ENCODE data around the gene SUN2.

SUN2 gene

DNA sequence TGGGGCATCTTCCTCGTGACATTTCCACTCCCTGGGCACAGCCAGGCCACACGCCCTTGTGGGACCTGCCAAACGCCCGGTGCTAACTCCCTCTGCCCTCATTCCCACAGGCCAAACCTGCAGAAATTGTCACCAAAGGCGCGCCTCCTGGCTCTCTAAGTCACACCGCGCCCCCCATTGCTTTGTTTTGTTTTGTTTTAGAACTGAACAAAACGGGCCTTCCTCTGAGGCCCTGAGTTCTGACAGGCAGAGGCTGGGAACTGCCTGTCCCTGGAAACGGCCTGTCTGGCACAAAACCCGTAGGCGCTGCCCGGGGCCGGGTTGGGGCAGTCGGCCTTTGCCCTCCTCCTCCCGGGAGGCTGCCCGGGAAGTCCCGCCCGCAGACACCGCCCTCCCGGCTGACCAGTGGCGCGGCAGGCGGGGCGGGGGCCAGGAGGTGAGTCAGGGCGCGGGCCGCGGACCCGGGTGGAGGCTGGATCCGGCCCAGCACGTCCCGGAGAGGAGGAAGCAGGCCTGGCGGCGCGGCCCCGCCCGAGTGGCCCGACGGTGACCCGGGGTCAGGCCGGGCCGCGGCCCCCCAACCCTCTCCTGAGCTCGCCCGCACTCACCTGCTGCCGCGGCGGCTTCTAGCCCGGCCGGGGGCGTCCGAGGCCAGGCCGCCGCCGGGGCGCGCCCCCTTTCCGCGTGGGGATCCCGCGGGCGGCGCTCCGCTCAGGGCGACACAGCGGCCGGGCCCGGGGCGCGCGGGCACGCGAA lies 465 bp downstream of the SUN2 start:
- peak overlapping the region; percentile 71 for H3K4me3 ChIP-seq (replicated peaks; ENCODE audit: low read depth, low read length)
- no peak for DNase-seq (ENCODE audit: extremely low read depth, low read depth)
- TF ChIP-seq, protein P1, sequence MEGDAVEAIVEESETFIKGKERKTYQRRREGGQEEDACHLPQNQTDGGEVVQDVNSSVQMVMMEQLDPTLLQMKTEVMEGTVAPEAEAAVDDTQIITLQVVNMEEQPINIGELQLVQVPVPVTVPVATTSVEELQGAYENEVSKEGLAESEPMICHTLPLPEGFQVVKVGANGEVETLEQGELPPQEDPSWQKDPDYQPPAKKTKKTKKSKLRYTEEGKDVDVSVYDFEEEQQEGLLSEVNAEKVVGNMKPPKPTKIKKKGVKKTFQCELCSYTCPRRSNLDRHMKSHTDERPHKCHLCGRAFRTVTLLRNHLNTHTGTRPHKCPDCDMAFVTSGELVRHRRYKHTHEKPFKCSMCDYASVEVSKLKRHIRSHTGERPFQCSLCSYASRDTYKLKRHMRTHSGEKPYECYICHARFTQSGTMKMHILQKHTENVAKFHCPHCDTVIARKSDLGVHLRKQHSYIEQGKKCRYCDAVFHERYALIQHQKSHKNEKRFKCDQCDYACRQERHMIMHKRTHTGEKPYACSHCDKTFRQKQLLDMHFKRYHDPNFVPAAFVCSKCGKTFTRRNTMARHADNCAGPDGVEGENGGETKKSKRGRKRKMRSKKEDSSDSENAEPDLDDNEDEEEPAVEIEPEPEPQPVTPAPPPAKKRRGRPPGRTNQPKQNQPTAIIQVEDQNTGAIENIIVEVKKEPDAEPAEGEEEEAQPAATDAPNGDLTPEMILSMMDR (IDR thresholded peaks at IDR 0.05; ENCODE audit: low read depth, low read length, missing control alignments), result no peak

GRCh38 chr22:38754751-38755154 lies 1.0 kb downstream of the SUN2 start:
- DNase-seq (ENCODE audit: extremely low read depth, low read depth), result no peak
- TF ChIP-seq, protein P1 (IDR thresholded peaks at IDR 0.05; ENCODE audit: low read depth, low read length, missing control alignments), result no peak

DNA sequence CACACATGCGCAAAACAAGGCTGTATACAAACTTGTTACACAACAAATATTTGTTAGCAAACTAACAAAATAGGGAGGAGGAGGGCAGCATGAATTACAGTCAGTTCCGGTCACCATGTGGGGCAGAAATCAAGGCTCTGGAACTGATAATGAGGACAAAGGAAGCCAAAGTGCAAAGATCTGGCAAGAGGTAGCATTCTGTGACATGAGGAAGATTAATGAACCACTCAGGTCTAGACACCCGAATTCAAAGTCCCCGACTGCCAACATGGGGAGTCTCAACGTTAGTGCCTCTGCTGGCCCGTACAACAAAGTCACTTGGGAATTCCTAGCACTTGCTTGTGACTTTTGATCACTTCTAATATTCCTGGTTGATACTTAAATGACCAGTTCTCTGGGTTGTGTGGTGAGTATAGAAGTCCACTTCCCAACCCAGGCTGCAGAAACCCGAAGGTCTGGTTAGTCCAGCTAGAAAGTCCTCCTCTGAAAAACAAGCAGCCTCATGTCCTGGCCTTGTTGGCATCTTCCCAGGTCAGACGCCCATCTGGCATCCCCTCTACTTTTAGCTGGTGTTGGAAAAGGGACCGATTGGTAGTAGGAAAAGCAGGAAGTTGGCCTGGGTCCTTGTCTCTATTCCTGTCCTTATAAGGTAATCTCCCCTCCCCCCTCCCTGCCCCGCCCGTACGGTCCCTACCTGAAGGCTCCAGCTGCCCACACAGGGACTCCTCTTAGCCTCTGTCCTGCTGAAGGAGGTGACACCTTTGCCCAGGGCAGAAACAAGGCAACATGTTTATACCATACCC lies 1.6 kb downstream of the SUN2 start:
- H3K4me3 ChIP-seq (replicated peaks; ENCODE audit: low read depth, low read length), result peak overlapping the region; percentile 71
- TF ChIP-seq, protein P1 (IDR thresholded peaks at IDR 0.05; ENCODE audit: low read depth, low read length, missing control alignments), result no peak
- DNase-seq (ENCODE audit: extremely low read depth, low read depth), result peak; percentile 26

More at GRCh38 chr22:38754751-38755154, 1.0 kb downstream of the SUN2 start:
- peak overlapping the region; percentile 71 for H3K4me3 ChIP-seq (replicated peaks; ENCODE audit: low read depth, low read length)

- no peak overlapping the region for H3K4me3 ChIP-seq (replicated peaks; ENCODE audit: low read depth, low read length)
- DNase-seq (ENCODE audit: extremely low read depth, low read depth), result no peak
These were observed 4.1 kb downstream of the SUN2 start for GRCh38 chr22:38751422-38752346.

DNA sequence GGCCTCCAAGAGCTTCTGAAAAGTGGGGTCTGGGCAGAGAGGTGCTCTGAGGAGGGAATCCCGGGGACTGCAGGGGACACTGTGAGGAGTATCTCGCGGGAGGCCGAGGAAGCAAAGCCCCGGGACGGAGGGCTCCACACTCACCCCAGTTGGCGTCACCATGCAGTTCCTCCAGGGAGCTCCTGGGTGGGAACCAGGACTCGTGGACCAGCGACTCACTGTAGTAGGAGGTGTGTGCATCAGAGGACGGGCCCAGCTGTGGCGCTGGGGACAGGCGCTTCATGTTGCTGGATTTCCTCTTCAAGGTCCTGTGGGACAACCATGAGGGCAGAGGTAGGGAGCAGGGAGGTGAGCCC lies 4.8 kb downstream of the SUN2 start:
- H3K4me3 ChIP-seq (replicated peaks; ENCODE audit: low read depth, low read length), result no peak overlapping the region
- TF ChIP-seq, protein P1 (IDR thresholded peaks at IDR 0.05; ENCODE audit: low read depth, low read length, missing control alignments), result no peak

More at GRCh38 chr22:38751422-38752346, 4.1 kb downstream of the SUN2 start:
- TF ChIP-seq, protein P1 (IDR thresholded peaks at IDR 0.05; ENCODE audit: low read depth, low read length, missing control alignments), result no peak

DNA sequence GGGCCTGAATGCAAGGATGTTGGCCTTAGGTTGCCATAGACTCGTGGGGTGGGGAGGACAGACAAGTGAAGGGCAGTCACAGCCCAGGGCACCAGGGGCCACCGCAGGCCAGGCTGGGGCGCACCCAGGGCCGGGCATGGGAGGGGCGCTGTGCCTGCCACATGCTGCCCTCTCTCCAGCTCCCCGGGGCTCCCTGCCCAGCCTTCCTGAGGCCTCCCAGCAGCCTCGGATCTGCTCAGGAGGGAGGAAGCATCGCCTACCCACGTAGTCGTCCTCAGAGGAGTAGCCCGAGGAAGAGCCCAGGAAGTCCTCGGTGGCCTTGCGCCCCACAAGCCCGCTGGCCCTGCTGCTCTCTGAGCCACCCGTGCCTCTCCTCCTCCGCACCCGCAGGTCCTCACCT lies 5.2 kb downstream of the SUN2 start:
- no peak overlapping the region for H3K4me3 ChIP-seq (replicated peaks; ENCODE audit: low read depth, low read length)
- TF ChIP-seq, protein P1 (IDR thresholded peaks at IDR 0.05; ENCODE audit: low read depth, low read length, missing control alignments), result no peak
- no peak for DNase-seq (ENCODE audit: extremely low read depth, low read depth)

More for the DNA sequence above, 4.8 kb downstream of the SUN2 start:
- DNase-seq (ENCODE audit: extremely low read depth, low read depth), result no peak

Data from HFF-Myc (cell line).